Ovary (tissue), 3 donors: Measurements from ENCODE around the gene PLCB3.
A peak's percentile ranks its signal among the peaks of the same experiment; 100 is the strongest.

Experiments used
- EP300 ChIP-seq: sonication (generic); formaldehyde crosslinking; IDR thresholded peaks from one replicate; pipeline ENCODE4 v1.6.1; 2017; ENCODE audit warnings: antibody characterized with exemption
- POLR2A ChIP-seq: fragments of 450-650 bp; IDR thresholded peaks from one replicate; pipeline ENCODE4 v1.6.1; 2017; ENCODE audit warnings: antibody characterized with exemption, mild to moderate bottlenecking, moderate library complexity
- TF ChIP-seq, protein P1 (sequence below), 3 donors: fragments of 450-650 bp in 2 of 3; fragments of 200-600 bp in 1 of 3; IDR thresholded peaks; one replicate each; pipeline versions ENCODE4 v1.5.1 to v1.8.0; 2016 to 2022; ENCODE audit warnings: antibody characterized with exemption in 3 of 3, mild to moderate bottlenecking in 1 of 3
- donor health status: DM: no; HTN: no; CAD: no.

DNA sequence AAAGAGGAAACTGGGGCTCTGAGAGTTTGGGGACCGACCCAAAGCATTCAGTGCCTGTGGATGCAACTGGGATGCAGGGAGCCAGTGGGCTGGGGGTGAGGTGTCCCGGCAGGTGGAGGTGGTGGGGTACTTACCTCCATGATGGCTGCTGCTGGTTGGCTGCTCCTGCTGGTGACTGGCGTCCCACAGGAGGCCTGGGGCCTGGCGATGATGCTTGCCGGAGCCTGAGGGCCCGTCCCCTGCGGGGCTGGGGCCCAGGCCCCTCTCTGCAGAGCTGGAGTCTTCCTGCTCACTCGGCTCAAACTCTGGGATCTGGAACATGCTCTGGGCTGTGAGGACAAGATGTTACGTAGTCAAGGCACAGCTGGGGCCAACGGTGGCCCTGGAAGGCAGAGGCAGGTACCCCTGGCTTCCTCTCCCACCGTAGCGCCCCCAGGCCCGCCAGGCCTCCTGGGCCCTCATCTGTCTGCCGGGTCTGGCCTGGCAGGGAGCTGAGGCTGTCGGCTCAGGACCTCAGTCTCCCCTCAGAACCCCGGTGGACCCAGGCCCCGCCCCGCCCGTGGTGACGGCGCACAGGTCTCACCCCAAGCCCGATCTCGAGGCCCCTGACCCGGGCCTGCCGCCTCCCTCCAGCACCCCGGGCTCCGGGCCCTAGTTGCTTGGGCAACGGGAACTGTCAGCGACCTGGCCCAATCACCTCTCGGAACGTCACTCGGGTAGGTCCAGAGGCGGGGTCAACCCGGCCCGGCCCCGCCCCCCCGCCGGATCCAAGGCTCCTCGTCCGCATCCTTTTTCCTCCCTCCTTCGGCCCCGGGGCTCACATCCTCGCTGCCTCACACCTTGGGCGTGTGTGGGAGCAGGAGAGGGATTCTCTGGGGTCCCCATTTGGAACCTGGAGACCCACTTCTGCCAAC, 33.0 kb downstream of the PLCB3 start, which contains the start of gene BAD:
- TF ChIP-seq, protein P1, sequence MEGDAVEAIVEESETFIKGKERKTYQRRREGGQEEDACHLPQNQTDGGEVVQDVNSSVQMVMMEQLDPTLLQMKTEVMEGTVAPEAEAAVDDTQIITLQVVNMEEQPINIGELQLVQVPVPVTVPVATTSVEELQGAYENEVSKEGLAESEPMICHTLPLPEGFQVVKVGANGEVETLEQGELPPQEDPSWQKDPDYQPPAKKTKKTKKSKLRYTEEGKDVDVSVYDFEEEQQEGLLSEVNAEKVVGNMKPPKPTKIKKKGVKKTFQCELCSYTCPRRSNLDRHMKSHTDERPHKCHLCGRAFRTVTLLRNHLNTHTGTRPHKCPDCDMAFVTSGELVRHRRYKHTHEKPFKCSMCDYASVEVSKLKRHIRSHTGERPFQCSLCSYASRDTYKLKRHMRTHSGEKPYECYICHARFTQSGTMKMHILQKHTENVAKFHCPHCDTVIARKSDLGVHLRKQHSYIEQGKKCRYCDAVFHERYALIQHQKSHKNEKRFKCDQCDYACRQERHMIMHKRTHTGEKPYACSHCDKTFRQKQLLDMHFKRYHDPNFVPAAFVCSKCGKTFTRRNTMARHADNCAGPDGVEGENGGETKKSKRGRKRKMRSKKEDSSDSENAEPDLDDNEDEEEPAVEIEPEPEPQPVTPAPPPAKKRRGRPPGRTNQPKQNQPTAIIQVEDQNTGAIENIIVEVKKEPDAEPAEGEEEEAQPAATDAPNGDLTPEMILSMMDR (IDR thresholded peaks at IDR 0.05): no peak
- peak; percentile 69 for TF ChIP-seq POLR2A
- no peak for TF ChIP-seq EP300
